GM19239 (cell line): ENCODE results near the gene DNM2.

ENCODE experiments used
- DNase-seq: peaks from one replicate; pipeline ENCODE4 v3.0.0; 2011; ENCODE audit warnings: low spot score; ENCODE audit not compliant: insufficient read length
- FAIRE-seq: peaks from 2 replicates; lab custom pipeline; 2011; peaks lifted over from hg19 to GRCh38; lab: Jason Lieb, UNC

The DNM2 gene

GRCh38 chr19:10768369-10768768, 50.5 kb downstream of the DNM2 start:
- FAIRE-seq, result no peak
- DNase-seq, result no peak

- no peak for DNase-seq
- no peak for FAIRE-seq
Observed at GRCh38 chr19:10768936-10769335, 51.1 kb downstream of the DNM2 start.

GRCh38 chr19:10769533-10770491, 51.9 kb downstream of the DNM2 start:
- DNase-seq (no peak), FAIRE-seq (no peak)

GRCh38 chr19:10773969-10774368, 56.1 kb downstream of the DNM2 start:
- FAIRE-seq (peak; percentile 11), DNase-seq (no peak)

GRCh38 chr19:10774893-10775292, 57.0 kb downstream of the DNM2 start:
- no peak for FAIRE-seq
- no peak for DNase-seq

- FAIRE-seq, result no peak
- peak; percentile 40 for DNase-seq
Observed at GRCh38 chr19:10776900-10777650, 59.2 kb downstream of the DNM2 start.

- FAIRE-seq (no peak), DNase-seq (no peak)
Observed at GRCh38 chr19:10780368-10780767, 62.5 kb downstream of the DNM2 start.

- FAIRE-seq (no peak), DNase-seq (no peak)
Observed at GRCh38 chr19:10782795-10783194, 64.9 kb downstream of the DNM2 start.

GRCh38 chr19:10784257-10784656, 66.4 kb downstream of the DNM2 start:
- FAIRE-seq (no peak), DNase-seq (no peak)

- FAIRE-seq, result no peak
- no peak for DNase-seq
Observed at GRCh38 chr19:10788146-10788545, 70.3 kb downstream of the DNM2 start.

- FAIRE-seq (no peak), DNase-seq (no peak)
Observed at GRCh38 chr19:10789866-10790265, 72.0 kb downstream of the DNM2 start.

- DNase-seq (no peak), FAIRE-seq (no peak)
Observed at GRCh38 chr19:10796653-10797052, 78.8 kb downstream of the DNM2 start.

GRCh38 chr19:10797078-10797477, 79.2 kb downstream of the DNM2 start:
- DNase-seq (no peak), FAIRE-seq (no peak)

GRCh38 chr19:10797541-10798256, 79.8 kb downstream of the DNM2 start:
- DNase-seq (peak; percentile 36), FAIRE-seq (peak; percentile 33)

GRCh38 chr19:10800488-10800887, 82.6 kb downstream of the DNM2 start:
- no peak for FAIRE-seq
- DNase-seq, result no peak

- FAIRE-seq, result no peak
- DNase-seq, result no peak
Observed at GRCh38 chr19:10802479-10802878, 84.6 kb downstream of the DNM2 start.

- DNase-seq (no peak), FAIRE-seq (no peak)
Observed at GRCh38 chr19:10803252-10803651, 85.4 kb downstream of the DNM2 start.

- no peak for DNase-seq
- FAIRE-seq, result no peak
Observed at GRCh38 chr19:10805065-10805757, 87.3 kb downstream of the DNM2 start.

GRCh38 chr19:10805758-10806247, 87.9 kb downstream of the DNM2 start:
- no peak for FAIRE-seq
- no peak for DNase-seq
